Duodenal mucosa (tissue), 2 donors: ENCODE measurements around the gene CRHR2.

Experiments
- H3K27ac ChIP-seq: one replicate; pipeline ENCODE4 v1.7.0; 2013; ENCODE audit warnings: low read depth, low read length
- H3K27me3 ChIP-seq, 2 donors: one replicate each; pipeline ENCODE4 v1.7.0; 2013; ENCODE audit warnings: low read length in 2 of 2, control low read depth in 1 of 2; ENCODE audit not compliant: insufficient read depth in 2 of 2, control insufficient read depth in 1 of 2
- H3K36me3 ChIP-seq, 2 donors: one replicate each; pipeline ENCODE4 v1.7.0; 2013; ENCODE audit warnings: low read length in 2 of 2, control low read depth in 1 of 2; ENCODE audit not compliant: insufficient read depth in 2 of 2, control insufficient read depth in 1 of 2
- H3K4me1 ChIP-seq, 2 donors: one replicate each; pipeline ENCODE4 v1.7.0; 2013; ENCODE audit warnings: low read length in 2 of 2, control low read depth in 1 of 2; ENCODE audit not compliant: insufficient read depth in 2 of 2, control insufficient read depth in 1 of 2
- H3K4me3 ChIP-seq, 2 donors: one replicate each; pipeline ENCODE4 v1.7.0; 2013; ENCODE audit warnings: low read length in 2 of 2, low read depth in 1 of 2
- H3K9ac ChIP-seq, 2 donors: one replicate each; pipeline ENCODE4 v1.7.0; 2013; ENCODE audit warnings: low read length in 2 of 2, low read depth in 1 of 2
- H3K9me3 ChIP-seq, 2 donors: one replicate each; pipeline ENCODE4 v1.7.0; 2013; ENCODE audit warnings: low read length in 2 of 2, control low read depth in 1 of 2; ENCODE audit not compliant: control insufficient read depth in 1 of 2

Gene CRHR2

GRCh38 chr7:30683306-30683705, 1.1 kb upstream of the CRHR2 start:
- Histone ChIP-seq H3K27me3 (peaks cover 41 to 50% of the 10 kb centered on the region in 2 donors), H3K9me3 (no peaks in the 10 kb centered on the region), H3K9ac (no peak overlapping the region), H3K36me3 (no peaks in the 10 kb centered on the region), H3K4me1 (peaks cover 0 to 11% of the 10 kb centered on the region in 2 donors), H3K27ac (no peak overlapping the region), H3K4me3 (no peak overlapping the region)

- peaks cover 0 to 10% of the 10 kb centered on the region in 2 donors for H3K4me1 ChIP-seq
- H3K4me3 ChIP-seq: peak overlapping the region; percentile 48 to 51
- no peaks in the 10 kb centered on the region for H3K36me3 ChIP-seq
- H3K27me3 ChIP-seq: peaks cover 45 to 52% of the 10 kb centered on the region in 2 donors
- no peaks in the 10 kb centered on the region for H3K9me3 ChIP-seq
- no peak overlapping the region for H3K9ac ChIP-seq
- H3K27ac ChIP-seq: no peak overlapping the region
Measured at GRCh38 chr7:30681815-30682211, 443 bp downstream of the CRHR2 start.

GRCh38 chr7:30681331-30681797, 892 bp downstream of the CRHR2 start:
- no peaks in the 10 kb centered on the region for H3K36me3 ChIP-seq
- H3K9me3 ChIP-seq: no peaks in the 10 kb centered on the region
- peaks cover 0 to 10% of the 10 kb centered on the region in 2 donors for H3K4me1 ChIP-seq
- no peak overlapping the region for H3K9ac ChIP-seq
- H3K27me3 ChIP-seq: peaks cover 45 to 55% of the 10 kb centered on the region in 2 donors
- peak overlapping the region; percentile 48 to 51 for H3K4me3 ChIP-seq
- no peak overlapping the region for H3K27ac ChIP-seq

GRCh38 chr7:30679664-30680063, 2.6 kb downstream of the CRHR2 start:
- Histone ChIP-seq H3K4me1 (peaks cover 0 to 10% of the 10 kb centered on the region in 2 donors), H3K36me3 (no peaks in the 10 kb centered on the region), H3K4me3 (no peak overlapping the region), H3K9me3 (no peaks in the 10 kb centered on the region), H3K27me3 (peaks cover 45 to 55% of the 10 kb centered on the region in 2 donors), H3K9ac (no peak overlapping the region), H3K27ac (no peak overlapping the region)

- Histone ChIP-seq H3K27ac (no peak overlapping the region), H3K27me3 (peaks cover 46 to 48% of the 10 kb centered on the region in 2 donors), H3K4me1 (peaks cover 0 to 10% of the 10 kb centered on the region in 2 donors), H3K9ac (no peak overlapping the region), H3K36me3 (no peaks in the 10 kb centered on the region), H3K4me3 (no peak overlapping the region), H3K9me3 (no peaks in the 10 kb centered on the region)
Measured at GRCh38 chr7:30678805-30679204, 3.5 kb downstream of the CRHR2 start.

GRCh38 chr7:30674876-30675275, 7.4 kb downstream of the CRHR2 start:
- H3K4me3 ChIP-seq: no peak overlapping the region
- H3K9ac ChIP-seq: no peak overlapping the region
- no peaks in the 10 kb centered on the region for H3K4me1 ChIP-seq
- no peaks in the 10 kb centered on the region for H3K36me3 ChIP-seq
- H3K27ac ChIP-seq: no peak overlapping the region
- no peaks in the 10 kb centered on the region for H3K9me3 ChIP-seq
- peaks cover 12 to 15% of the 10 kb centered on the region in 2 donors for H3K27me3 ChIP-seq

- Histone ChIP-seq H3K27me3 (peaks cover 9 to 10% of the 10 kb centered on the region in 2 donors), H3K36me3 (no peaks in the 10 kb centered on the region), H3K4me3 (no peak overlapping the region), H3K4me1 (no peaks in the 10 kb centered on the region), H3K9me3 (no peaks in the 10 kb centered on the region), H3K9ac (no peak overlapping the region), H3K27ac (no peak overlapping the region)
Measured at GRCh38 chr7:30674420-30674819, 7.8 kb downstream of the CRHR2 start.

GRCh38 chr7:30671793-30672465, 10.3 kb downstream of the CRHR2 start:
- H3K27me3 ChIP-seq: peaks cover 3 to 4% of the 10 kb centered on the region in 2 donors
- H3K9ac ChIP-seq: no peak overlapping the region
- H3K27ac ChIP-seq: no peak overlapping the region
- H3K9me3 ChIP-seq: no peaks in the 10 kb centered on the region
- H3K36me3 ChIP-seq: no peaks in the 10 kb centered on the region
- no peak overlapping the region for H3K4me3 ChIP-seq
- no peaks in the 10 kb centered on the region for H3K4me1 ChIP-seq

- no peaks in the 10 kb centered on the region for H3K36me3 ChIP-seq
- H3K4me1 ChIP-seq: no peaks in the 10 kb centered on the region
- no peak overlapping the region for H3K9ac ChIP-seq
Measured at GRCh38 chr7:30668102-30668501, 14.2 kb downstream of the CRHR2 start.

GRCh38 chr7:30667172-30667571, 15.1 kb downstream of the CRHR2 start:
- Histone ChIP-seq H3K9me3 (no peaks in the 10 kb centered on the region), H3K4me1 (no peaks in the 10 kb centered on the region), H3K27me3 (no peaks in the 10 kb centered on the region), H3K4me3 (no peak overlapping the region), H3K27ac (no peak overlapping the region), H3K9ac (no peak overlapping the region), H3K36me3 (no peaks in the 10 kb centered on the region)

More at GRCh38 chr7:30668102-30668501, 14.2 kb downstream of the CRHR2 start:
- no peaks in the 10 kb centered on the region for H3K9me3 ChIP-seq
- no peak overlapping the region for H3K4me3 ChIP-seq
- H3K27me3 ChIP-seq: no peaks in the 10 kb centered on the region
- H3K27ac ChIP-seq: no peak overlapping the region
